ENCODE data around the gene HOMER2.

HOMER2 gene

DNA sequence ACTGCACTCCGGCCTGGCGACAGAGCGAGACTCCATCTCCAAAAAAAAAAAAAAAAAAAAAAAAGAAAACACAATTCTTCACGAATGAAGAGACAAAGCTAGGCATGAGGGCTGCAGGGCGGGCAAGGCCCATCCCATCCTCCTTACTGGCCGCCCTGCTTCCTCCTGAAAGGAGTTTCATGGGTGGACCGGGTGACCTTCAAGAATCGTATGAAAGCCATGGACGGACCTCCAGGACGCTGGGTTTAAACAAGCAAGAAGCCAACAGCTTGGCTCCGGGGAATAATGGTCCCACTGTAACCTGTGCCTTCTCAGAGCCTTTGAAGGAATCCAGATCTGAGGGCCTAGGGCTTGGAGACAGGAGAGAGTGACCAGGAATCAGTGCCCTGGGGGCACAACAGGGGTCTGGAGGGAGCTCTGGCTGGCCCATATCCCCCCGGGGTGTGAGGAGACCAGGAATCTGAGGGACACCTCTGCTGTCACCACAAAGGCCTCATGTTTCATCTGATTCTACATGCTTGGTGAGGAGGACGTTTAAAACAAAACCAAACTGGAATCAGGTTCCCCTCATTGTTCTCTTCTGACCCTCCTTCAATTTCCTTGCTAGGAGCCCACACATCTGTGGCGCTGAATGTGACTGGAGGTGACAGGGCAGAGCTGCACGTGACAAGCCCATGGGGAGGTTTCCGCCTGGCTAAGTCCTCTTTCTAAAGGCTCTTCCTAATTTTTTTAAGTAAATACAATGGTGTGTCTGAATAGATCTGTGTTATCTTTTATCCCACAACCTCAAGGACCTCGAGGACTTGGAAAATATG is 97.0 kb downstream of the HOMER2 start:
- no peak for DNase-seq

DNA sequence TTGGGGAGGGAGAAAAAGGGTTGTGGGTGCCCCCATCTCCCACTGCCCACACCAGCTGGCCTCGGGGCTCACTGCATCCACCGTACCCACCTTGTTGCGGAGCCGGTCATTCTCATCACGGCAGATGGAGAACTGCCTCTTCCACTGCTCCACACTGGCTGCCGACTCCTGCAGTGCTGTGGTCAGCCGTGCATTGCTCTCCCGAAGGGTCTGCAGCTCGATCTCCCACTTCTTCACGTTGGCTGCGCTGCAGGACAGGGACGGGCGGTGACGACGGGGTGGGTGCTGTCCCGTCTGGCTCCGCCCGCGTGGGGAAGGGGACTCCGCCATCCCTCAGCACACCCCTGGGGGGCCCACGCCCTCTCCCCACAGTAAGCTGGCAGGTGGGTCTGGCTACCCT is 98.0 kb downstream of the HOMER2 start:
- DNase-seq: no peak

DNA sequence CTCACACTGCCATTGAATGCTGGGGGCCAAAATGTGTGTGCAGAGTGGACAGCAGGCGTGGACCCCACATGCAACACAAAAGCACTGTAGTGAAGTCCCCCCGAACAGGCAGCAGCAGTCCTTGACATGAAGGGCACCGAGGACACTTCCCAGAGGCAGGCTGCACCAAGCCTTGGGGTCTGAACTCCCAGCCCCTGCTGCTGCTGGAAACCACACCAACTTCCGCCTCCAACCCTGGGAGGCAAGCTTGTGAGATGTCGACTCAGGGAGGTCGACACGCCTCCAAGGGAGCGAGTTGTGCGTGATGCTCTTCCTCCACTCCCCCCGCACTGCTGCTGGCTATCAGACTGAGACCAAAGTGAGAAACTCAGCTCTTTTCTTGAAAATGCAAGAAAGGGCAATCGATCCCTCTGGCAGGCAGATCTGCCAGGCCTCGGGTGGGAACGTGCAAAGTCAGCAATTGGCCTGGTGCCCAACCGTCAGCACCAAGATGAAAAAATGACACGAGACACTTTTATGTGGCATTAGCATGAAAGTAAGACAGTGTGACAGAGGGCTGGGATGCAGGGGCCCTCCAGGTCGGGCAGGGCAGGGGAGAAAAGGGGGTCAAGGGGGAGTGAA is 99.5 kb downstream of the HOMER2 start:
- peak; percentile 18 for DNase-seq

DNA sequence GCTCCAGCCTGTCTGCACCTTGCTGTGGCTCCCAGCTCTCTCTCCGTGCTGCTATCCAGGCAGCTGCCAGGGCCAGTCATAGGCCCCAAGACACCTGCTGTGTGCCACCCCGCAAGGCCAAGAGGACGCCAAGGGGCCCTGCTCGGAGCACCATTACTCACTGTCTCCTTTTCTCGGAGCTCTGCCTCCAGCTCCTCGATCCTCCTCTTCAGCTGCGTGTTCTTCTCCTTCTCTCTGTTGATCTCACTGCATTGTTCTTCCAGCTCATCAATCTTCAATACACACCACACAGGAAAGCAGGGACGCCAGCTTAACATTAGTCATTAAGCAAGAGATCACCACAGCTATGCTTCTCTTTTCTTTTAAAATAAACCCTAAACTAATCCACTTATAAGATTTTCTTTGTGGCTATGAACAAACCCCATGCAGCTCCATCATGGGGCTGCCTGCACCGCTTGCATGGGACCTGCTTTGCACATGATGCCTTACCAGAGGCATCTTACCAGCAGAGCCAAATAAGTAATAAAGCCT is 100.5 kb downstream of the HOMER2 start:
- peak; percentile 32 for DNase-seq

DNA sequence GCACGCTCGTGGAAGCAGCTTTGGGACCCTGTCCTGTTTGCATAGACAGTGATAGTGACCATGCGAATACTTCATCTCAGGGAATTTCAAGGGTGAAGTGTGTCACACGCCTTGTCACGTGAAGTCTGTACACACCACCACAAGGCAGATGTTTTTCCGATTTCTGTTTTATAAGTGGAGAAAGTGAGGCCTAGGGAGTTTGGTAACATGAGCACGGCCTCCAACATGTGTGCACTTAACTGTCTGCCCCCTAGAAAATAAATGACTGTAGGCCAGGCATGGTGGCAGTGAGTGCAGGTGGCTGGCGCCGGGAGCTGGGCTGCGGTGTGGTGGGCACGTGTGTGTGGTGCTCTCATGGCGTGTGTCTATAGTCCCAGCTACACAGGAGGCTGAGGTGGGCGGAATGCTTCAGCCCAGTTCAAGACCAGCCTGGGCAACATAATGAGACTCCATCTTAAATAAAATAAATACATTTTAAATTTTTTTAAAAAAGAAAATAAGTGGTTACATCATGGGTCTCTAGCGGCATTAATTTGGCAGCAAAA is 101.1 kb downstream of the HOMER2 start:
- no peak for DNase-seq

DNA sequence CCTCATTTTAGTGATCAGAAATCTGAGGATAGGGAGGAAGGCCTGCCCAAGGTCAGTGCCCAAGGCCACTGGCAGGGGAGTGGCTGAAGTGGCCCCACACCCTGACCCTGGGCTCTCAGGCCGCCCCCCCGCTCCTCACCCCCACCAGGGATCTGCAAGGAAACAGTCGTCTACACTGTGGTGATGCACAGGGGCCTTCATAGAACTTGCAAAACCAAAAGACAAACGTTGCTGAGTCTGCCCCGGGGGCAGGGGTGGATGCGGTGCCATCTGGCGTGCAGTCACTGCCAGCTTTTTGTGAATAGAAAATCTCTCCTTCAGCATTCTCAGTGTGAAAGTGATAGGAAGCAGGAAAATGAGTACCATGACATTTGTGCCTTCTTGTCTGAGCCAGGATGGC is 101.8 kb downstream of the HOMER2 start:
- no peak for DNase-seq

DNA sequence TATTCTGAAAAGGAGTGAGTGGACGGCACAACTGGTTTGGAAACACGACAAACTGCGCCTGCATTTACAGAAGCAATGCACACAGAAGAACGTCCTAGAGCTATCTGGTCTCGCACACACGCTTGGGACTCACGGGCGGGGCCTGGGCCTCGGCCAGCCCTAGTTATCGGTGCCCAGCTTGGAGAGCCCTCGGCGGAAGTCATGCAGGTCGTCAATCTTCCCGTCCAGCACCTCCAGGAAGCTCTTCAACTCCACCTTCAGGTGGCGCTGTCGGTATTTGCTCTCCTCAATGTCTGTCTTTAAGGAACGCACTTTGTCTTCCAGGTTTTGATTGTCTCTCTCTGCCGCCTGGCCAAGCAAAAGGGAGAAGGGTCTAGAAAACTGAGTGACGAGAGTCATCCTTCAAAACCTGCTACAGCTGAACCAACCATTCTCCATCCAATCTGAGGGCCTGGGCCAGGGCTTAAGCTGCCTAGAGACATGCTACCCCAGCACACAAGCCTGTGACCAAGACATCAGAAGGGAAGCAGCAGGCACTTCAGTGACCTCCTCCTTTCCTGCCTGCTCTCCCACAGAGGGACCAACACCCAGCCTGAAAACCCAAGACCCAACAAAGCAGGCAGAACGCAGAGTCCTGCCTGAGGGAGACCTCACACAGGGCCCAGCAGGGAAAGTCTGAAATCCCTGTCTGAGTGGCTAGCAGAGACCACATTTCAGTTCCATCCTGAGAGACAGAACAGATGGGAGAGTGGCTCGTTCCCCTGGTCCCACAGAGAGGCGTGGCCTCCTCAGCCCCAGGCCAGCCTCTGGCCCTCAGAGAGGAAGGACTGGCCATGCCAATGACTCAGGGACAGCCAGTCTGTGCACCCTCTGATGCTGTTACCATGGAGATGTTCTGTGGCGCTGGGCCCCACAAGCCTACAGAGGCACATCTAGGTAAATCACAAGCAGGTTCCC is 102.7 kb downstream of the HOMER2 start:
- DNase-seq: peak; percentile 81

DNA sequence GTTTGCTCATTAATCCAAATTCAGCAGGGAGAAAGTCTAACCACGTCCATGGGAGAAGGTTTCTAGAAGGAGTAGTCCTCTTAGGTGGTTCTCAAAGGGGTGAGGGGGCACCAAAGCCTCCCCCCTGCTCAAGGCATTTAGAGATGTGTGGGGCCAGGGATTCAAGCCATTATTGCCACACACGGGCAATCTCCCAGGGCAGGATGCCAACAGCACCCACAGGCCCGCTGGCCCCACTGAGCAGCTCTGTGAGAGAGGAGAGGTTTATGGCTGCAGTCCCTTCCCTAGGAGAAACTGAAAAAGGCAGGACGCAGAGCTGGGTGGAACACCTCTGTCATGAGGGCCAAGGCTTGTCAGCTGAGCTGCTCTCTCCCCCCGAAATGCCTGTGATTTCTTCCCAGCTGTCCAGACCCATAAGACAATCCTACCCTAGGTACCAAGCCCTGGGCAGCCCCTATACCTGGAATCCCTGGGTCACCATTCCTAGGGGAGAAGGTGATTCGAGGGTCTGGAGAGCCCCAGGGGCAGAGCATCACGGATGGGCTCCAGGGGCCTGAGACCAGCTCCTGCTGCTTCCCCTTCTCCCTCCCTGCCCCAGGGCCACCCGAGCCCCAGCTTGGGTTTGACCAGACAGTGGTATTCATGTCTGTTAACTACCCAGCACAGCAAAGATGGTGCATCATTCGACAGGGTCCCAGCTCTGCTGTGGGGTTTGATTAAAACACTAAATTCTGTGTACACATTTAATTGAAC is 104.1 kb downstream of the HOMER2 start:
- no peak for DNase-seq

DNA sequence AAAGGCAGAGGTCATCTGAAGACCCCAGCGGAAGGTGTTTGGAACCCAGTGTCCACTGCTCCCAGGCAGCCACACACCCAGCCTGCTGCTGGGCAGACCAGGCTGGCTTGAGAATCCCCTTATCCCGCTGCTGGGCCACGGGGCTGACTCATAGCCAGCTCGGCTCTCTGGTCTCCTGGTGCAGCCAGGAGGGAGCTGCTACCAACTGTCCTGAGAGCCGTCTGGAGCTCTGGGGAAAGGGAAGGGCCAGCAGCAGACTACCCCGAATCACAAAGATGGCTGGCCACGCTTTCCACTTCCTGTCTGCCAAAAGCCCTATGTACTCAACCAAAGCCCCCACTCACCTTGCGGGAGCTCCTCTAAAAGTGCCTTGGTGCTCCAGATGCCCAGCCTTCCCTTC is 104.8 kb downstream of the HOMER2 start:
- no peak for DNase-seq

DNA sequence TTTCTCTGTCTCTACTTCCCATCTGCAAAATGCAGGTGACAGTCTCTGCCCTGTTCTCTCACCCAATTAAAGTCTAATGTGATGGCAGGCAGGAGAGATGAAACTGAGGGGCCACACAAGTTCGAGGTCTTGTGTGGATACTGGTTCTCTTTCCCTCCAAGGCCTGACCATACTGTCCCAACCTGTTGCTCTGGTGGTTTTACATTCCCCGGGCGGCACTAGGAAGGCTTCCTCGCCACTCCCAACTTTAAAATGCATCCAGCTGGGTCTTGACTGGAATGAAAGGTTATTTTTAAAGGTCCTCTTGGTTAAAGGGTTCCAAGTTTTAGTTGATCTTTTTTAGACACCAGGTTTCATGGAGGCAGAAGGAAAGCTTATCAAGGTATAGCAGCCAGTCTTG is 105.9 kb downstream of the HOMER2 start:
- no peak for DNase-seq

DNA sequence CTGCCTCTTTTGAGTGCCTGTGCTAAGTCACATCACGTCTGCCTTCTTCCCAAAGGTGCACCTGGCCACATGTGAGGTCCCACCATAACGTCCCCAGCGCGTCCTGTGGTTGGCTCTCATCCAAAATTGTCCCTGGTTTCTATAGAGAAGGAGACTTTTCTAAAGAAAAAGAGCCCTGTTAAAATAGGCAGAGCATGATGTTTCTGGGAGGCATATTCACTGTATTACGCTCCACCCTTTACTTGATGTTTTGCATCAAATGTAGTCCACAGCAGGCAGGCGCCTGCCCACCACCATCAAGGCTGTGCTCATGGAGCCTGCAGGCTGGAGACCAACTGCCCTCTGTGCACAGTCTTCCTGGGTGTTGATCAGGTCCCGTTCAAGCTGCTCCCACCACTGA is 106.8 kb downstream of the HOMER2 start:
- no peak for DNase-seq

DNA sequence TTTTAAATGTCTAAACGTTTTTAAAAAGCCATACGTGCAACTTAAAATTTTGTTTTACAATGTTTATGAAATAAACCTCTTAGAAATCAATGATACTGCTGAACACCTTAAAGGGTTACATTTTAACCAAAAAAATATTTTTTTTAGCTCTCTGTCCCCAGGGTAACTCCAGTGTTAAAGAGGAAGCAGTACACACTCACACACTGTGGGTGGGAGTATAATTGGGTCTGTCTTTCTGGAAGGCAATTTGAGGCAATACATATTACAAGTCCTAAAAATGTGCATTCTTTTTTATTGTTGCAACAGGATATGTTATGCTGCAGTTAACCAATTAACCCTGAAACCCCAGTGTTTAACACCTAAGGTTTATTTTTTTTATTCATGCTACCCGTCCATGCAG is 109.0 kb downstream of the HOMER2 start:
- DNase-seq: no peak

DNA sequence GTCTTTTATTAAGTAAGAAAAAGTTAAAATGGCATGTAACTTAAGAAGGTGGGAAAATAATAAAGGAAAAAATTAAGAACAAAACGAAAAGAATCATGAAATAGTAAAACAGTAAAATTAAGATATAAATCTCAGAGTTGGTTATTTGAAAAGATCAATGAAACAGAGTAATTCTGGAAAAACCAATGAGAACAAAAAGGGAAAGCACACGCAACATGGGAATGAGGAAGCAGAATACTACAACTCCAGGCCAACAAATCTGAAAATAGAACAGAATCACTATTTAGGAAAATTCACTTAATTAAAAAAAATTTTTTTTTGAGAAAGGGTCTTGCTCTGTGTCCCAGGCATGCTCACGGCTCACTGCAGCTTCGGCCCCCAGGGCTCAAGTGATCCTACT is 112.4 kb downstream of the HOMER2 start:
- DNase-seq: no peak

DNA sequence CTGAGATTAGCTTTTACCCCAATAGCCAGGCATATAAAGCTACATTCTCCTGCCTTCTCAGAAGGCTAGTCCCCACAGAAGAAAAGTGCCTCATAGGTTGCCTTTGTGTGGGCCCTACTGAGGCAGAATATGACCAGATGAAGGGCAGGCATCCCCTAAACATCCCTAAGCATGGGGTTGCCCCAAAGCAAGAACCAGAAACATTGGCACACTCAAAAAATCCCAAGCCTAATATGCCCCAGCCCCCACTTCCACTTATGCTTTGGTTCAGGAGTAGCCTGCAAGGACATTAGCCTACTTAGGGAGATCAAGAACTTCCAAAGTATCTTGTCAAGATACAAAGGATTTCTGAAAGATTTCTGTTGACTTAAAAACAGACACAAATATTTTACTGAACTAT is 113.4 kb downstream of the HOMER2 start:
- no peak for DNase-seq

DNA sequence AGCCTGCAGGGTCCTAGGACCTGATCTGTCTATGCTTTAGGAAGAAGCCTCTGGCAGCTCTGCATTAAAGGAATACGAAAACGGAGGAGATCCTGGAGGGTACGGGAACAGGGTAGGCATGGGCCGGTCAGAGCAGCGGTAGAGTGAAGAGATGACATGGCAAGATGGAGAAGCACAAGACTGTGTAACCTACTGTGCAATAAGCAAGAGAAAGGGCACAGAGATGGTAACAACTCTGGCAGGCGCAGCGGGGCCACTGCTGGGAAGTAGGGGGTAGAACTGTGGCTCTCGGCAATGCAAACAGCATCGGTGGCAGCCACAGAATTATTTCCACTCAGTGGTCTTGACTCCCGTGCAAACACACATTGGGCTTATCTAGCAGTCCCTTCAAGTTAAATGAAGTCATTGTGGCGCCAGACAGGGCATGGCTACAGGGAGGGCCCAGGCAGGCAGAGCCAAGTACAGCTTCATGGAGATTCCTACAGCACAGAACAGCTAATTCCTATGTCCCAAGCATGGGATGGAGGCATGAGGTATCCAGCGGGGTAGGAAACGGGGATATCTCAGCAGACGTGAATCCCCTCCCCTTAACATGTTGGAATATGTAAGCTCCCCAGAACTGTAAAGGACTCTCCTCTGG is 114.3 kb downstream of the HOMER2 start:
- no peak for DNase-seq

DNA sequence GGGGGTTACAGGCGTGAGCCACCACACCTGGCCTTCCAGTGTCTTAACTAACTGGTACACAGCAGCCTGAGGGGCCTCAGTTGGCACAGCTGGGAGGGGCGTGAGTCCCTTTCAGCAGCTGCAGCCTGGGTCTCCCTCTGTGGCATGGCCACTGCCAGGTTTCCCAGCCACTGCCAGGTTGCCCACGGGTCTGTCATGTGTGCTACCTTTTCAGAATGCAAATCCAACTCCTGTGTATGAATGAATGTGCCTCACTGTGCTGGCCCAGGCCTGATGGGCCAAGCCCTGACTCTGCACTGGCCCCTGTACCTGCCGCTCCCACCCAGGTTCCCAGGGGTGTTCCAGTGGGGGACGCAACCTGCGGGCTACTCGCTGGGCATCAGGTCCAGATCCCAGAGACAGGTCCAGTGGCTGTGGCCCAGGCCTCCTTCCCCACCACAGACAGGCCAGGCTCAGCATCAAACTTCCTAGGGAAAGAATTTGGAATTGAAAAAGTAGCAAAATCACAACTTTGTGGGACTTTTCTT is 117.1 kb downstream of the HOMER2 start:
- no peak for DNase-seq

DNA sequence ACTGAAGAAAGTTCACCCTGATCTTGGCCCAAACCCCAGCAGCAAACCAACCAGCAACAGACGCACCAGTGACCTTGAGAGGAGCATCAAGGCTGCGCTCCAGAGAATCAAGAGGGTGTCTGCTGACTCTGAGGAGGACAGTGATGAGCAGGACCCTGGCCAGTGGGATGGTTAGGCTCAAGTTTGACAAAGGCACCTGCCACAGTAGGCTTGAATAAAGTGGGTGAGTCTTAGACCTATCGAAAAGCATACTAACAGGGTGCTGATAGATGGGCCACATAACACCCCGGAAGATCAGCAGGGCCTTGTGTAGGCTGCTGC is 119.2 kb downstream of the HOMER2 start:
- DNase-seq: no peak

DNA sequence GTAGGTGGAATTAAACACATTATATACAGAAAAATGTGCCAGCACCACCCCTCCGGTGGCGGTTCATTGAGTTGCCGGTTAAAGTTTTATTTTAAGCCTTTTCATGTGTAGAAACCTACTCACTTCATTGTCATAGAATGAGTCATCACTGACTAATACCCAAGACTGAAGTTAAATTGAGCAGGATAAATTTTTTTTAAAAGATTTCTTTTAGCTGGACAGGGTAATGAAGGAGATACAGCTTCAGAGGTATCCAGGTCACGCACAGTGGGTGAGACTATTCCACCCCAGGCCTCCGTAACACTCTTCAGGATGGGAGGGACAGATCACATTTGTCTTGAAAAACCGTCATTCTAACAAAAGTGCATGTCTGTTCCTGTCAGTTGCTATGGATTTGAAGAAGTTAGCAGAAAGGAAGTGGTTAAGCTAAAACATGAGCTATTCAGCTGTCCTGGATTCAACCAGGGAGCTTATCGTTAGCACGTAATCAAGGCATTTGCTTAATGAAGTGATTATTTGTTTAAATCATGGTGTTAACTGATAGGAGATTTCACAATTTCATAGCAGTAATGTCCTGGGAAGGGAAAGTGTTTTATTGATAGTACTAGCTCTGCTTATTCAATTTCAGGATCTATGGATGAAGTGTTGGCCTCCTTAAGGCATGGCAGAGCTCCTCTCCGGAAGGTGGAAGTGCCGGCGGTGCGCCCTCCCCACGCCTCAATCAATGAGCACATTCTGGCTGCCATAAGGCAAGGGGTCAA is 119.7 kb downstream of the HOMER2 start:
- peak; percentile 86 for DNase-seq

DNA sequence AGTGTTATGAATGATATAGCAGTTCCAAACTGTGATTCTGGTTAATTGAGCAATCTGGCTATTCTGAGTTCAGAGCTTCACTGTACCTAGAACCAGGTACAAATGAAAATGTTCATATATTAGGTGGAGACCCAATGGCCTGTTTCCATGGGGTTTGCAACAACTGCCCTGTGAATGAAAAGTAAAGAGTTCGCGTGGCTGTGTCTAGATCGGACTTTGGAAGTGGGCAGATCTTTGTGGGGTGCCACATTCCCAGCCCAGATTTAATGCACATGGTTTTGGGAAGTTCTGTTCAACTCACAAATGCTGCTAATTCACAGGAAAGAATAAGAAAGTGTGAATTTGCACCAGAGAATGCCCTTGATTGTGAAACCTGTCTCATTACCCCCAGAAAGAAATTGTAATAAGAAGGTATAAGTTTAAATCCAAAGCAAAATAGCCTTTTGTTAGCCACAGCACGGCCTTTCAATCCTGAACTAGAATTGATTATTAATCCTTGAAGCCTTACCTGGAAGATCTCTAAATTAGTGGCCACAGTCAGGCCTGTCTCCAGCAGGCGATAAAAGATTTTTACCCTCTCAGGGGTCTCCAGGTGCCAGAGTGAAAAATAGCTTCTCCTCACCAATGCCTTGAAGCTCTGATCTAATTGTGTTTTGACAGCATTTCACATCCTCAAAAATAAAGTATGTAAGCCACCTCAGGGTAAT is 120.5 kb downstream of the HOMER2 start:
- DNase-seq: no peak

All from fibroblast of skin of scalp (primary cell).